Liver (tissue), 9 donors: Measurements from ENCODE around the gene CELF4. TPM values are rescaled to one million over a fixed set of nuclear protein-coding genes. Genes with fewer than 3 reads are reported as not detected.

ENCODE experiments used
- DNase-seq: peaks from one replicate; pipeline ENCODE4 v3.0.0-alpha.2; 2017; ENCODE audit warnings: low spot score
- H3K27ac ChIP-seq, 2 donors: one replicate each; pipeline ENCODE4 v1.7.0; 2013; ENCODE audit warnings: inconsistent platforms in 2 of 2, low read length in 2 of 2, control low read depth in 1 of 2, low read depth in 1 of 2, mild to moderate bottlenecking in 1 of 2
- H3K27me3 ChIP-seq, 4 donors: one replicate each; pipeline versions ENCODE4 v1.6.1 to v1.7.0; 2013; ENCODE audit warnings: low read length in 3 of 4, inconsistent platforms in 1 of 4, mild to moderate bottlenecking in 1 of 4, moderate library complexity in 1 of 4; ENCODE audit not compliant: control insufficient read depth in 4 of 4, insufficient read depth in 4 of 4
- H3K36me3 ChIP-seq, 4 donors: one replicate each; pipeline versions ENCODE4 v1.6.1 to v1.7.0; 2013; ENCODE audit warnings: low read length in 3 of 4, mild to moderate bottlenecking in 3 of 4, low read depth in 1 of 4, moderate library complexity in 1 of 4; ENCODE audit not compliant: control insufficient read depth in 4 of 4, insufficient read depth in 3 of 4
- H3K4me1 ChIP-seq, 4 donors: one replicate each; pipeline versions ENCODE4 v1.6.1 to v1.7.0; 2013; ENCODE audit warnings: low read length in 3 of 4, mild to moderate bottlenecking in 3 of 4, moderate library complexity in 1 of 4; ENCODE audit not compliant: control insufficient read depth in 4 of 4, insufficient read depth in 4 of 4
- H3K4me3 ChIP-seq, 3 donors: one replicate each; pipeline versions ENCODE4 v1.6.1 to v1.7.0; 2013; ENCODE audit warnings: low read length in 3 of 3, control low read depth in 1 of 3, low read depth in 1 of 3, mild to moderate bottlenecking in 1 of 3
- H3K9ac ChIP-seq, 2 donors: one replicate each; pipeline ENCODE4 v1.7.0; 2013; ENCODE audit warnings: low read length in 2 of 2, mild to moderate bottlenecking in 2 of 2, moderate library complexity in 2 of 2, control low read depth in 1 of 2, low read depth in 1 of 2
- H3K9me3 ChIP-seq, 4 donors: one replicate each; pipeline versions ENCODE4 v1.6.1 to v1.7.0; 2013; ENCODE audit warnings: low read length in 3 of 4; ENCODE audit not compliant: control insufficient read depth in 4 of 4
- EGR1 ChIP-seq, 2 donors: IDR thresholded peaks; 2 replicates each; pipeline ENCODE4 v1.6.1; 2016 to 2018; ENCODE audit warnings: antibody characterized with exemption in 2 of 2, low read depth in 2 of 2
- FOXA1 ChIP-seq: IDR thresholded peaks from 2 replicates; pipeline ENCODE4 v1.6.1; 2016; ENCODE audit warnings: antibody characterized with exemption
- FOXA2 ChIP-seq: IDR thresholded peaks from 2 replicates; pipeline ENCODE4 v1.6.1; 2016; ENCODE audit warnings: antibody characterized with exemption
- HNF4A ChIP-seq, 2 donors: conservative IDR thresholded peaks; 2 replicates each; pipeline ENCODE4 v1.6.1; 2016; ENCODE audit warnings: antibody characterized with exemption in 2 of 2, mild to moderate bottlenecking in 2 of 2
- HNF4G ChIP-seq: IDR thresholded peaks from 2 replicates; pipeline ENCODE4 v1.6.1; 2016; ENCODE audit warnings: antibody characterized with exemption
- JUND ChIP-seq, 2 donors: IDR thresholded peaks; 2 replicates each; pipeline ENCODE4 v1.6.1; 2016; ENCODE audit warnings: antibody characterized with exemption in 2 of 2
- NR2F2 ChIP-seq: IDR thresholded peaks from 2 replicates; pipeline ENCODE4 v1.6.1; 2016; ENCODE audit warnings: antibody characterized with exemption
- RAD21 ChIP-seq, 2 donors: IDR thresholded peaks; 2 replicates each; pipeline ENCODE4 v1.6.1; 2016; ENCODE audit warnings: antibody characterized with exemption in 2 of 2, mild to moderate bottlenecking in 2 of 2
- RXRA ChIP-seq, 2 donors: IDR thresholded peaks; 2 replicates each; pipeline ENCODE4 v1.6.1; 2017 to 2018; ENCODE audit warnings: antibody characterized with exemption in 2 of 2, mild to moderate bottlenecking in 1 of 2
- TAF1 ChIP-seq: conservative IDR thresholded peaks from 2 replicates; pipeline ENCODE4 v1.6.1; 2016; ENCODE audit warnings: antibody characterized with exemption, mild to moderate bottlenecking
- YY1 ChIP-seq: IDR thresholded peaks from 2 replicates; pipeline ENCODE4 v1.6.1; 2016; ENCODE audit warnings: antibody characterized with exemption, mild to moderate bottlenecking
- WGBS: extraction: QIAGEN DNeasy Blood & Tissue Kit; methylation state at CpG from one replicate; pipeline ENCODE4 v1.1.7; 2013; 5-methylcytosine and 5-hydroxymethylcytosine counted together
- polyA plus RNA-seq, 2 donors: library from polyadenylated mRNA; stranded (reverse) in 1 of 2; unstranded in 1 of 2; fragments of 200-250 nt in 1 of 2; fragments of >200 nt in 1 of 2; fragmentation: Nextera tagmentation in 1 of 2; extraction: Ambion mirVana in 1 of 2; gene quantifications; one replicate each; pipeline versions ENCODE4 v1.2.1 to v1.2.3, GENCODE V29; 2013 to 2015
- total RNA-seq, 2 donors: library from RNA; depleted of rRNA; stranded (reverse); fragments of >200 nt; gene quantifications; one replicate each; pipeline ENCODE4 v1.2.3, GENCODE V29; 2014
- TF ChIP-seq, protein P1 (sequence below): fragments of 150-350 bp; IDR thresholded peaks from 2 replicates; pipeline ENCODE4 v1.5.1; 2017; ENCODE audit warnings: improper control_type of control experiment, low read depth, low read length; ENCODE audit not compliant: missing input control
- TF ChIP-seq, protein P2 (sequence below): IDR thresholded peaks from 2 replicates; pipeline ENCODE4 v1.6.1; 2016; ENCODE audit warnings: antibody characterized with exemption
- donor health status: healthy.
- donor health status: healthy.
- donor health status: healthy.
- donor health status: healthy.
- donor health status: healthy.

CELF4 gene
- total and polyA plus RNA-seq, 4 donors = 0.08 to 0.28 (median 0.21) TPM; not detected in 1

- TF ChIP-seq, protein P1, sequence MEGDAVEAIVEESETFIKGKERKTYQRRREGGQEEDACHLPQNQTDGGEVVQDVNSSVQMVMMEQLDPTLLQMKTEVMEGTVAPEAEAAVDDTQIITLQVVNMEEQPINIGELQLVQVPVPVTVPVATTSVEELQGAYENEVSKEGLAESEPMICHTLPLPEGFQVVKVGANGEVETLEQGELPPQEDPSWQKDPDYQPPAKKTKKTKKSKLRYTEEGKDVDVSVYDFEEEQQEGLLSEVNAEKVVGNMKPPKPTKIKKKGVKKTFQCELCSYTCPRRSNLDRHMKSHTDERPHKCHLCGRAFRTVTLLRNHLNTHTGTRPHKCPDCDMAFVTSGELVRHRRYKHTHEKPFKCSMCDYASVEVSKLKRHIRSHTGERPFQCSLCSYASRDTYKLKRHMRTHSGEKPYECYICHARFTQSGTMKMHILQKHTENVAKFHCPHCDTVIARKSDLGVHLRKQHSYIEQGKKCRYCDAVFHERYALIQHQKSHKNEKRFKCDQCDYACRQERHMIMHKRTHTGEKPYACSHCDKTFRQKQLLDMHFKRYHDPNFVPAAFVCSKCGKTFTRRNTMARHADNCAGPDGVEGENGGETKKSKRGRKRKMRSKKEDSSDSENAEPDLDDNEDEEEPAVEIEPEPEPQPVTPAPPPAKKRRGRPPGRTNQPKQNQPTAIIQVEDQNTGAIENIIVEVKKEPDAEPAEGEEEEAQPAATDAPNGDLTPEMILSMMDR = no peak
- TF ChIP-seq RAD21 (IDR thresholded peaks at IDR 0.05) = no peak
- TF ChIP-seq FOXA2 = no peak
- no peak for TF ChIP-seq HNF4G
- TF ChIP-seq TAF1 = no peak
- TF ChIP-seq JUND (IDR thresholded peaks at IDR 0.05) = no peak
- TF ChIP-seq, protein P2, sequence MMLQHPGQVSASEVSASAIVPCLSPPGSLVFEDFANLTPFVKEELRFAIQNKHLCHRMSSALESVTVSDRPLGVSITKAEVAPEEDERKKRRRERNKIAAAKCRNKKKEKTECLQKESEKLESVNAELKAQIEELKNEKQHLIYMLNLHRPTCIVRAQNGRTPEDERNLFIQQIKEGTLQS = no peak
- TF ChIP-seq EGR1 (IDR thresholded peaks at IDR 0.05; ENCODE audit: low read depth in 2 of 2) = no peak
Measured at GRCh38 chr18:37460604-37461003, 105.0 kb downstream of the CELF4 start (continued).

DNA sequence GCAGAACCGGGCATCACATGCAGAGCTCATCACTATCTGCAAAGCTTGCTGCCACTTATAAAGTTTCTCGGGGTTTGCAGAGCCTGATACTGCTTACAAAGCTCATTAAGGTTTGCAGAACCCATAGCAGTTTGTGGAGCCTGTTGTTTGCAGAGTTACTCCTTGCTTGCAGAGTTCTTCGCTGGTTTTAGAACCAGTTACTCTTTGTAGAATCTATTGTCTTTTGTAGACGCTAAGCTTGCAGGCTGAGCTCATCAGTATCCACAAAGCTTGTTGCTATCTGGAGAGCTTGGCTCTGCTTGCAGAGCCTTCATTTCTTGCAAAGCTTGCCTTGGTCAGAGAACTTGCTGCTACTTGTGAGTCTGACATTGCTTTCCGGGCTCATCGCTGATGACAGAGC is 106.9 kb downstream of the CELF4 start:
- H3K4me1 ChIP-seq = peaks cover 0 to 2% (median 0%) of the 10 kb centered on the region in 4 donors
- no peaks in the 10 kb centered on the region for H3K36me3 ChIP-seq
- no peak overlapping the region for H3K9ac ChIP-seq
- TF ChIP-seq NR2F2 = no peak
- no peak overlapping the region for H3K27ac ChIP-seq
- peaks cover 0 to 2% (median 0%) of the 10 kb centered on the region in 4 donors for H3K27me3 ChIP-seq
- DNase-seq = no peak
- WGBS = 69% methylated on average over 6 of the region's 6 CpGs
- H3K9me3 ChIP-seq = no peaks in the 10 kb centered on the region
- no peak overlapping the region for H3K4me3 ChIP-seq

- peaks cover 0 to 2% (median 0%) of the 10 kb centered on the region in 4 donors for H3K27me3 ChIP-seq
- no peak overlapping the region for H3K27ac ChIP-seq
- TF ChIP-seq EGR1 (IDR thresholded peaks at IDR 0.05; ENCODE audit: low read depth in 2 of 2) (no peak), YY1 (no peak), RXRA (IDR thresholded peaks at IDR 0.05) (no peak)
- TF ChIP-seq, protein P1 = no peak
- no peaks in the 10 kb centered on the region for H3K9me3 ChIP-seq
- no peak overlapping the region for H3K4me3 ChIP-seq
- H3K4me1 ChIP-seq = peaks cover 0 to 2% (median 0%) of the 10 kb centered on the region in 4 donors
- no peak overlapping the region for H3K9ac ChIP-seq
- no peak for DNase-seq
- no peaks in the 10 kb centered on the region for H3K36me3 ChIP-seq
- WGBS = 64% methylated on average over 8 of the region's 8 CpGs
Measured at GRCh38 chr18:37457753-37458152, 107.8 kb downstream of the CELF4 start.

- no peak overlapping the region for H3K4me3 ChIP-seq
- TF ChIP-seq, protein P1 = no peak
- TF ChIP-seq TAF1 = no peak
- no peak for TF ChIP-seq HNF4A (conservative IDR thresholded peaks at IDR 0.05)
- TF ChIP-seq RAD21 (IDR thresholded peaks at IDR 0.05) = no peak
- TF ChIP-seq FOXA1 = no peak
- TF ChIP-seq NR2F2 = peak; percentile 64
- H3K9ac ChIP-seq = no peak overlapping the region
- H3K4me1 ChIP-seq = peaks cover 0 to 2% (median 0%) of the 10 kb centered on the region in 4 donors
- no peaks in the 10 kb centered on the region for H3K9me3 ChIP-seq
- H3K27me3 ChIP-seq = peaks cover 0 to 2% (median 0%) of the 10 kb centered on the region in 4 donors
- no peak overlapping the region for H3K27ac ChIP-seq
- DNase-seq = no peak
- WGBS = 55% methylated on average over 3 of the region's 3 CpGs
- no peaks in the 10 kb centered on the region for H3K36me3 ChIP-seq
Measured at GRCh38 chr18:37457341-37457740, 108.3 kb downstream of the CELF4 start.
